ENCODE data around the gene ICE2. TPM values are rescaled to one million over a fixed set of nuclear protein-coding genes. Genes with fewer than 3 reads are reported as not detected.
A peak's percentile ranks its signal among the peaks of the same experiment; 100 is the strongest.

ICE2 gene
- total RNA-seq: 10 to 100 TPM; 72.0 to 72.8 TPM

- H3K4me1 Mint-ChIP-seq: peaks cover 59% of the 10 kb centered on the region
- DNase-seq: peak; percentile 96
- no peaks in the 10 kb centered on the region for H3K9me3 Mint-ChIP-seq
- H3K36me3 Mint-ChIP-seq: peaks cover 29% of the 10 kb centered on the region
- peaks cover 7% of the 10 kb centered on the region for H3K27me3 Mint-ChIP-seq
- peak within 1 kb of the TSS; percentile 100 for H3K27ac Mint-ChIP-seq
- peak within 1 kb of the TSS; percentile 100 for H3K4me3 Mint-ChIP-seq
These were observed at the start of gene ICE2 for GRCh38 chr15:60478566-60479360. TSS of gene ICE2 (minus strand) at chr15:60479142. CDS start at chr15:60477977, 1,165 bp downstream.

GRCh38 chr15:60528530-60528929, 49.6 kb upstream of the ICE2 start:
- Mint-ChIP-seq H3K36me3 (peaks cover 35% of the 10 kb centered on the region), H3K4me3 (no peak overlapping the region), H3K27me3 (no peaks in the 10 kb centered on the region), H3K4me1 (peaks cover 40% of the 10 kb centered on the region), H3K9me3 (no peaks in the 10 kb centered on the region), H3K27ac (peak overlapping the region; percentile 76)
- DNase-seq: no peak

DNA sequence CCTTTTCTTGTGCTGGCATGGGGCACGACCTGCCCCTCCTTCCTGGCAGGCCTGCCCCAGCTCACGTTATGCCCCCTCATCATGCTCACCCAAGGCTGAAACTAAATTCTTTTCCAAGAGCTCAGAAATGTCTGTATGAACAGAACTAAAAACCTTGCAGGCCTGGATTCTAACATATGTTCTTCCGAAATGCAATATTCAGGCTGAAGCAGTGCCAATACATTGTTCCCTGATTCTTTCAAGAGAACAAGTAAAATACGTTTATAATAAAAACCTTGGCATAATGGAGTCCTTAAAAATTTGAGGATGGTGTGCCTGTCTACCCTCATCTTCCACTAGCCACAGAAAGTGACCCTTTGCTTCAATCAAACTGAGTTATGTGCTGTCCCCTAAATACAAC, 48.5 kb upstream of the ICE2 start:
- H3K4me1 Mint-ChIP-seq: peaks cover 38% of the 10 kb centered on the region

DNA sequence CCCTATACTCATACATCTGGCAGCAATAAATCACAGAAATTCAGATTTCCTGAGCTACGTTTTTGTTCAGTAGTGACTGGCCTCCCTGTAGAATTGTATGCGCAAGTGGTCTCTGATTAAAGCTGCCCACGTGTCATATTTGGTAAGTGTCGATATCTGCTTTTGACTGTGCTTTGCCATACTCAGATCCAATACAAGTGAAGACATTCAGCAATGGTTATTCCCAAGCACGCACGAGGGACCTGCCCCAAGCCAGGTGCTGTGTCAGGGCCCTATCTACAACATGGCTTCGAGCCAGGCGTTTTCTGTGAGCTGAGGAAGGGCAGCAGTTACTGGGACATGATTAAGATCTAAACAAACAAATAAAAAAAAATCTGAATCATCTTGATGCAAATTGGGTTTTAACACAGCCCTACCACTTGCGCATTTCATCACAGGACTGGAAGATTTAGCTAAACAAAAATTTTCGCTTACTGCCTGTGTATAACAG, 47.2 kb upstream of the ICE2 start:
- H3K4me1 Mint-ChIP-seq: peaks cover 29% of the 10 kb centered on the region
- H3K36me3 Mint-ChIP-seq: peaks cover 37% of the 10 kb centered on the region
- no peaks in the 10 kb centered on the region for H3K27me3 Mint-ChIP-seq
- no peak overlapping the region for H3K27ac Mint-ChIP-seq
- H3K9me3 Mint-ChIP-seq: no peaks in the 10 kb centered on the region
- no peak for DNase-seq
- H3K4me3 Mint-ChIP-seq: no peak overlapping the region

More for the DNA sequence above, 48.5 kb upstream of the ICE2 start:
- Mint-ChIP-seq H3K9me3 (no peaks in the 10 kb centered on the region), H3K27ac (no peak overlapping the region), H3K4me3 (no peak overlapping the region), H3K27me3 (no peaks in the 10 kb centered on the region), H3K36me3 (peaks cover 37% of the 10 kb centered on the region)
- DNase-seq: no peak

- Mint-ChIP-seq H3K4me1 (peaks cover 32% of the 10 kb centered on the region), H3K27me3 (no peaks in the 10 kb centered on the region), H3K4me3 (no peak overlapping the region), H3K27ac (no peak overlapping the region), H3K36me3 (peaks cover 37% of the 10 kb centered on the region), H3K9me3 (no peaks in the 10 kb centered on the region)
- no peak for DNase-seq
These were observed 46.5 kb upstream of the ICE2 start for GRCh38 chr15:60525341-60526039.

- peaks cover 32% of the 10 kb centered on the region for H3K36me3 Mint-ChIP-seq
- no peak overlapping the region for H3K27ac Mint-ChIP-seq
- H3K27me3 Mint-ChIP-seq: no peaks in the 10 kb centered on the region
- no peak overlapping the region for H3K4me3 Mint-ChIP-seq
- H3K9me3 Mint-ChIP-seq: no peaks in the 10 kb centered on the region
- H3K4me1 Mint-ChIP-seq: peaks cover 36% of the 10 kb centered on the region
- DNase-seq: no peak
These were observed 44.1 kb upstream of the ICE2 start for GRCh38 chr15:60523056-60523455.

DNA sequence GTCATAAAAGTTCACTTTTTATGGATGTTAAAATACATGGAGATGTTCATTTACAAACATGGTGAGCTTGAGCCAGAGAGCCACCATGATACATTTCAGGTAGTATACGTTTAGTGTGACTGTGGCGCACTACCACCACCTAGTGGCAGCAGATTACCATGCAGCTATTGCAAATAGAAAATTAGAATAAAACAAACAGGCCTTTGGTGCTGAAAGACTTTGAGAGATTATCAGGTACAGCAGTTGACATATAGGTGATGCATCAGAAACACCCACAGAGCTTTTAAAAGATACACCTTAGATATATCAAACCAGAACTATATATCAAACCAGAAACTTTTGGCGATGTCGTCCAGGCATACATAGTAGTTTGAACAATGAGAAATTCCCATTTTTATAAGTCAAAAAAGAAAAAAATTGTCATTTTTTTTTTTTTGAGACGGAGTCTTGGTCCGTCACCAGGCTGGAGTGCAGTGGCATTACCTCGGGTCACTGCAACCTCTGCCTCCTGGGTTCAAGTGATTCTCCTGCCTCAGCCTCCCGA, 42.0 kb upstream of the ICE2 start:
- peaks cover 23% of the 10 kb centered on the region for H3K36me3 Mint-ChIP-seq
- no peak overlapping the region for H3K4me3 Mint-ChIP-seq
- H3K9me3 Mint-ChIP-seq: no peaks in the 10 kb centered on the region
- DNase-seq: peak; percentile 68
- H3K4me1 Mint-ChIP-seq: peaks cover 26% of the 10 kb centered on the region
- H3K27me3 Mint-ChIP-seq: no peaks in the 10 kb centered on the region
- peak overlapping the region; percentile 74 for H3K27ac Mint-ChIP-seq

DNA sequence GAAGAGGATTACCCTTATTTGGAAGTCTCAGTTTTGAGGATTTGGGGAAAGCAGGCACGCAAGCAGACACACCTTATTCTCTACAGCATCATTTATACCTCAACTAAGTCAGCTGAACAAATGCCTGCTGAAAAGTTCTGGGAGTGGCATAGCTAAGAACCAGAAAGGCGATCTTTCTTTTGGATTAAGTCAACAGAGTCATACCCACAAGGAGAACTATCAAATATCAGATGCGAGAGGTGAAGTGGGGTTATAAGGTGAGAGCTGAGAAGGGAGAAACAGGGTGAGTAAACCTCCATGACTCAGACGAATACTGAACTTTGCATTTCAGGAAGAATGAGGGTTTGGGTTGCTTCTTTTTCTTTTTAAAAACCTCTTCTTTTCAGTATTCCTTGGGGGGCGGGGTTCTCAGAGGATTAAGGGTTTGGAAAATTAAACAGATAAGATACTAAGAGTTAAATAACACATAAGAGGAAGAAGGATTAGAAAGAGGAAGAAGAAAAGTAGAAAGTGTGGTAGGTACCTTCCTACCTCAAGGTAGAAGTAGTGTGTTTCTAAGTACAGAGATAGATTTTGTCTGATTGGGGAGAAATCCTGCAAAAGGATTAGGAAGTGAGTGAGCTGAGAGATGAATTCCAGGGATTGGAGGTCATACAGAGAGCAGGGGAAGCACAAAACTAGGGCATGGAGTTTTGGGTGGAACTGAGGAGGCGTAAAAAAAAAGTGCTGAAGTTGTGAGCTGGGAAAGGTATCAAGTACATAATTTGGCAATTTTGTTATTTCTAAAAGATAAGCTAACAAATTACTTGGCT, 41.3 kb upstream of the ICE2 start:
- H3K9me3 Mint-ChIP-seq: no peaks in the 10 kb centered on the region
- H3K27ac Mint-ChIP-seq: peak overlapping the region; percentile 74
- no peaks in the 10 kb centered on the region for H3K27me3 Mint-ChIP-seq
- peaks cover 26% of the 10 kb centered on the region for H3K4me1 Mint-ChIP-seq
- no peak for DNase-seq
- H3K4me3 Mint-ChIP-seq: peak overlapping the region; percentile 4
- peaks cover 18% of the 10 kb centered on the region for H3K36me3 Mint-ChIP-seq

GRCh38 chr15:60519218-60519617, 40.3 kb upstream of the ICE2 start:
- Mint-ChIP-seq H3K4me1 (peaks cover 33% of the 10 kb centered on the region), H3K27me3 (no peaks in the 10 kb centered on the region), H3K9me3 (no peaks in the 10 kb centered on the region), H3K27ac (peak overlapping the region; percentile 12), H3K4me3 (no peak overlapping the region), H3K36me3 (peaks cover 11% of the 10 kb centered on the region)
- no peak for DNase-seq

DNA sequence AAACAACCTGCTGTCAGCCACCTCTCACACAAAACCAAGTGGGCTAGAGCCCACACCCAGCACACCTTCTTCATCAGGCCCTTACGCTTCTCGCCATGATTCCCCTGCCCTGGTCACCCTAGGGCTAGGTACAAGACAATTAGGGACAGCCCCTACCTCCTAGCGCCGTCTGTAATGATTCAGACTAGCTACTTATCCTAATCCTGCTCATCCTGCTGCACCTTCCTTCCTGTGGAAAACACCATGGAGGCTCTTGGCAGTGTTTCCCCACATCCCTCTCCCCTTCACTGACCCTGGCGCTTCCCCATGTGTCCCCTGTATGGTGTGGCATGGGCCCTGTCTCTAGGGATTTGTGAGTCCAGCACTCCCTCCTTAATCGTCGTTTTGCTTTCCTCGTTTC, 39.6 kb upstream of the ICE2 start:
- Mint-ChIP-seq H3K9me3 (no peaks in the 10 kb centered on the region), H3K36me3 (peaks cover 6% of the 10 kb centered on the region), H3K27me3 (no peaks in the 10 kb centered on the region), H3K4me1 (peaks cover 36% of the 10 kb centered on the region), H3K4me3 (no peak overlapping the region), H3K27ac (peak overlapping the region; percentile 17)
- DNase-seq: no peak

- Mint-ChIP-seq H3K4me1 (peaks cover 43% of the 10 kb centered on the region), H3K27ac (no peak overlapping the region), H3K36me3 (peaks cover 8% of the 10 kb centered on the region), H3K4me3 (no peak overlapping the region), H3K27me3 (no peaks in the 10 kb centered on the region), H3K9me3 (no peaks in the 10 kb centered on the region)
- DNase-seq: no peak
These were observed 35.4 kb upstream of the ICE2 start for GRCh38 chr15:60514261-60514881.

DNA sequence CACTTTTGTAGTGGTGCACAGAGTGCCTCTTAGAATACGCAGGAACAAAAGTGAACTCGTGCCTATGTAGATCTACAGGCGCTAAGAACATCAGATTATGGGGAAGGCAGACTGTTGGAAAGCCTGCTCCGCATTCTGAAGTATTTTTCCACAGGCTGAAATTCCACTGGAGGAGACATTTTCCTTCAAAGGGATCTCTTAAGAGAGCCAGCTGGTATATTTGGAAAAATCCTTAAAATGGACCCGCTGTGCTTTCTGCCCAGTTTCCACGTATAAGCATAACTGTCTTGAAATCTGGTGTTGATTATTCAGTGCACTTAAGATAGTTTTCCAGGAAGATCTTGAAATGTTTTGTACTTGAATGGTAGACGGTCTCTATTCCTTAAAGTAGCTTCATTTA, 34.7 kb upstream of the ICE2 start:
- H3K4me1 Mint-ChIP-seq: peaks cover 45% of the 10 kb centered on the region
- H3K9me3 Mint-ChIP-seq: no peaks in the 10 kb centered on the region
- no peak for DNase-seq
- no peak overlapping the region for H3K4me3 Mint-ChIP-seq
- H3K27ac Mint-ChIP-seq: no peak overlapping the region
- no peaks in the 10 kb centered on the region for H3K27me3 Mint-ChIP-seq
- H3K36me3 Mint-ChIP-seq: peaks cover 10% of the 10 kb centered on the region

- H3K4me1 Mint-ChIP-seq: peaks cover 52% of the 10 kb centered on the region
- DNase-seq: no peak
- no peaks in the 10 kb centered on the region for H3K9me3 Mint-ChIP-seq
- no peaks in the 10 kb centered on the region for H3K27me3 Mint-ChIP-seq
- H3K4me3 Mint-ChIP-seq: no peak overlapping the region
- H3K36me3 Mint-ChIP-seq: peaks cover 10% of the 10 kb centered on the region
- no peak overlapping the region for H3K27ac Mint-ChIP-seq
These were observed 34.0 kb upstream of the ICE2 start for GRCh38 chr15:60512937-60513336.

GRCh38 chr15:60511351-60512031, 32.5 kb upstream of the ICE2 start:
- peak; percentile 53 for DNase-seq
- Mint-ChIP-seq H3K4me1 (peaks cover 58% of the 10 kb centered on the region), H3K27ac (peak overlapping the region; percentile 51), H3K4me3 (peak overlapping the region; percentile 54), H3K9me3 (no peaks in the 10 kb centered on the region), H3K36me3 (peaks cover 10% of the 10 kb centered on the region), H3K27me3 (no peaks in the 10 kb centered on the region)

Data from activated naive CD8-positive, alpha-beta T cell treated with anti-CD3 and anti-CD28 coated beads for 36 hours (primary cell).